Adipose tissue (tissue), 3 donors: ENCODE results near the gene KCNH3. TPM values are rescaled to one million over a fixed set of nuclear protein-coding genes. Genes with fewer than 3 reads are reported as not detected.
A peak's percentile ranks its signal among the peaks of the same experiment; 100 is the strongest.

Experiments
- H3K27ac ChIP-seq: one replicate; pipeline ENCODE4 v1.5.1; 2013; ENCODE audit warnings: low read depth, low read length
- WGBS, 3 donors: extraction: QIAGEN DNeasy Blood & Tissue Kit; methylation state at CpG; one replicate each; pipeline ENCODE4 v1.1.7; 2013; 5-methylcytosine and 5-hydroxymethylcytosine counted together
- polyA plus RNA-seq, 3 donors: library from polyadenylated mRNA; stranded (reverse); fragments of 200-250 nt; gene quantifications; one replicate each; pipeline ENCODE4 v1.2.3, GENCODE V29; 2013
- donor health status: healthy with polysubstance abuse.
- donor health status: Bipolar disorder and iron deficiency.
- donor health status: healthy.

KCNH3 gene
- polyA plus RNA-seq, 3 donors = 0.21 to 1.8 (median 0.32) TPM

DNA sequence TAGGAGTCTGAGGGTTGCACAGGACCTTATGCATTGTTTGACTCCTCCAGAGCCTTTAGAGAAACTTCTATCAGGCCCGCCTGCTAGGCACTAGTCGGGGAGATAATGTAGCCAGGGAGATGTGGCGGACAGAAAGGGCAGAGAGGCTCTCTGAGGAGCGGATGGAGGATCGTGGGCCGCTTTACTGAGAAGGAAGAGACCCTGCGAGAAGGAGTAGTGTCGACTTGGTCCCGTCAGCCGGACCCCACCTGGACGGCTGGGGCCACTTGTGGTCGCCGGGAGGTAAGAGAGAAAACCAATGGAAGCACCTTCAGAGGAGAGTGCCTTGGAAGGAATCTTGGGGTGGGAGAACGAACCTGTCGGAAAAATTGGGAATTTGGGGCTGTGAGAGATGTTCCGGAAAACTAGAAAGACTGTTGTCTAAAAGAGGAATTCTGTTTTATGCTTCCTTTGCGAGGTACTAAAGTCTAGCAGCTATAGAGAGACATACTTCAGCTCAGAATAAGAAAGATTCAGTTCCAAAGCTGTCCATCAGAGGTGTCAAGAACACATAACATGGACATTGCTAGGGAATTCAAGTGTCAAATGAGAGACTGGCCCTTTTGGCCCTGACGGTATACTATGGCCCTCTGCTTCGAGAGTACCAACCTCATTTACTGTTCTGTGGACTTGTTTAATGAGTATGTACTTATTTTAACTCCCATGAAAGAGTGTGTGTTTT, 29.8 kb downstream of the KCNH3 start:
- 2 to 3% (median 3%) methylated on average over 19 of the region's 19 CpGs for WGBS, 3 donors
- H3K27ac ChIP-seq = no peak overlapping the region

DNA sequence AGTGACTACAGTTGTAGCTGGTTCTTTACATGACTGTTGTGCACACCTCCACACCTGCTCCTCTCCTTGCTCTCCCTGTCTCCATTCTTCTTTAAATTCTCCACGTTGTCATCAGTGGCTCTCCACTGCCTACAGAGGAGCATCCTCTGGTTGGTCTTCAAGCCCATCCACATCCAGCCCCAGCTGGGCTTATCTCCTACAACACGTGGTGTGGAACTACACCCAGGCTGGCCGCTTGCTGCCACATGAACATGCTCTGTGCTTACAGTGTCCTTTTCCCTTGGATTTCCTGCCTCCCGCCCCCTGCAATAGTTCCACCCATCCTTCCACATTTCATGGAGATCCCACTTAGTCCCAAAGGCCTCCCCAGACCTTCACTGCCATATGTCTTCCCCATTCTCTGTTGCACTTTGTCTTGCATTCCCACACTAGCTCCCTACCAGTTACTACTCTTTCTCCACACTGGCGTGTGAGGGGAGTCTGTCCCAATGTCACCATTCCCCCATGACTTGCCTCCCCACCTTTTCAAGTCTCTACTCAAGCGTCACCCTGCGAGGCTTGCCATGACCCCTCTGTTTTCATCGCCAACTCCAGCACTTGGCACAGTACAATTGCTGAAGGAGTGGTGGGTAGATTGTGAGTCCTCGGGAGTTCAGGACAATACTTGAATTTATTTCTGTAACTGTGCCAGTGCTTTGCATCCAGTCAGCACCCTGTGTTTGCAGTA, 38.9 kb downstream of the KCNH3 start:
- no peak overlapping the region for H3K27ac ChIP-seq
- WGBS, 3 donors = 74 to 82% (median 79%) methylated on average over 9 of the region's 9 CpGs

DNA sequence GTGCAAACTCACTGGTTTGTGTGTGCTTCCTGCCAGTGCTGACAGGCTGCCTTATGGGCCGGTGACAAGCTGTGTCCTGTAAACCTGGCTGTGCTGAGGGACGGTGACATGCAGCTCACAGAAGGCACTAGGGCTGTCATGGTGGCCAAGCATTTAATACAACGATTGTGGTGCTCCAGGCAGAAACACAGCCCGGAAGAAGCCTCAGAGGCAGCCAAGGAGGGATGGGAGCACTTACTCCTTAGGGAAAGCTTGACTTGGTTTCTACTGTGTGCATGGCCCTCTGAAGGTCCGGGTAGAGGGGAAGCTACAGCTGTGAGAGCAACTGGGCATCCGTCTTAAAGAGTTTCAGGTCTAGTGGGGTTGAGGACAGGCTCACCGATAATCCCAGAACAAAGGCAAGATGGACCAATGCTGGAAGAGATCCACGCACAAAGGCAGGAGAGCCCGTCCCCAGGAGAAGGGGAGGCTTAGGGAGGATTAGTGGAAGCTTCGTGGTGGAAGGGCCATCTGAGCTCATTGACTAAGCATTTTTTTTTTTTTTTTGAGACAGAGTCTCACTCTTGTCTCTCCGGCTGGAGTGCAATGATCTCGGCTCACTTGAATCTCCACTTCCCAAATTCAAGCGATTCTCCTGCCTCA, 39.8 kb downstream of the KCNH3 start:
- no peak overlapping the region for H3K27ac ChIP-seq
- whole genome bisulfite sequencing, 3 donors = 67 to 90% (median 80%) methylated on average over 13 of the region's 13 CpGs

DNA sequence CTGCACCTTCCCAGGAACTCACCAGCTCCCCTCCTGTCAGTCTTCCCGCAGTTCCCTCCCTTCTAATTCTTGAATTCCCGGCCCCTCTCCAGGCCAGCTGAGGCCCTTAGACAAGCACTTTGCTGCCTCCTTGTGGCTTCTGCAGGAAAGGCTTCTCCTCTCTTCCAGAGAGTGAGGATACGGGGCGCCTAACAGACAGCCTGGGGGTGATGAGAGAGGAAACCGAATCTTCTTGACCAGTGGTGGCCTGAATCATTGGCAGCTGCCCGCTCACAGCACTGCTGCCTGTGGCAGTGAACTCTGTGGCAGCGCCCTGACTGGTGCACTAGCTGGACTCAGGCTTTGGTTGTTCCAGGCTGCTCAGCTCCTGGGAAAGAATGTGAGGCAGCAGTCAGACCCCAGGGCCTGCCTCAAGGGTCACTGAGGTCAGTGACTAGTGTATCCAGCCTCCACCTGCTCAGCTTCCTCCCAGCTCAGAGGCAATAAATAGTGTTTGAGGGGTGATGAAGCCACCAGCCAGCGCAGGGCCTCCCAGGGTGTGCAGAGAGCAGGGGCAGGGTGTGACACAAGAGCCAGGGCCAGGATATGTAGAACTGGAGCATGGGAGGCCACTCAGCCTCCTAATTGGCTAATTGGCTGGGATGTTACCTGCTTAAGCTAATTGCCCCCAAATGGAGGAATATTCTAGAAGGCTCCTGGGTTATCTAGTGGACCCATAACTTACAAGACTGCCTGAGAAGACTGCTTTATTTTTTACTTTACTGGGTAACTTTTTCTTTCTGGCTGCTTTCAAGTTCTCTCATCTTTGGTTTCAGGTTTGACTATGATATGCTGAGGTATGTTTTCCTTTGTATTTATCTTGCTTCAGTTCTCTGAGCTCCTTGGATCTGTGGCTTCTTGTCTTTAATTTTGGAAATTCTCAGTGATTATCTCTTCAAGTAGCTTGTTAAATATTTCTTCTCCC, 42.0 kb downstream of the KCNH3 start:
- WGBS, 3 donors = 27 to 39% (median 39%) methylated on average over 8 of the region's 8 CpGs
- no peak overlapping the region for H3K27ac ChIP-seq

DNA sequence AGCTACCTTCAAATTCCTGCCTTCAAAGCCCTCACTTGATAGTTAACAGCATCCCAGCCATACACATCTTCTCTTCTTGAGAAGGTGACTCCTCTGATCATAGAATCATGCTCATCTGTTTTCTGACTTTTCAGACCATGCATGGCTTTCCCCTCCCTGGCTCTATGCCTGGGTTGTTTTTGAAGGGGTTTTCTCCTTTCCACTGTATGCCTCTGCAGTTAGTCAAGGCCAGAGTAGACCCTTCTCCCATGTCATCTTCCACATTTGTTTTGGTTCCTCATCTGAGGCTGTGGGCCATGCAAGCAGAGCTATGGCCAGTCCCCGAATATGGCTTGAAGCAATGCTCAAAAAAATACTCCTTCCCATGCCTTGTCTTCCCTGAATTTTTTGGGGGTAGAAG, 43.4 kb downstream of the KCNH3 start:
- H3K27ac ChIP-seq = no peak overlapping the region
- 57 to 81% (median 81%) methylated on average over 1 of the region's 1 CpG for WGBS, 3 donors

DNA sequence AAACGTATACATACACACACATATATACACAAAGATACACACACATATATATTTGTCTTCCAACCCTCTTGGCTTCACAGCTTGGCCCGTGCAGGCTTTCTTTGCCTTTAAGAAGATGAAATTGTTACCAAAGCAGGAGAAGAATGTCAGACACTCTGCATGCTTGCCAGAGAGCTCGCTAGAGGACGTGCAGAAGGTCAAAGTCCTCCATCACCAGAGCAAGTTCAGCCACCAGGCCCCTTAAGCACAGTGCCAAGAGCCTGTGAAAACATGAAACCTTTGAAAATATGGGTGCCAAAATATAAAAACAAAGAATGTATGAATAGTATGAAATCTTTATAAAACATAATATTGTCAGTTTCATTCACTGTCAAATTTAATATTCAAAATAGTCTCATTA, 44.0 kb downstream of the KCNH3 start:
- H3K27ac ChIP-seq = no peak overlapping the region
- WGBS, 3 donors = 29 to 63% (median 47%) methylated on average over 4 of the region's 4 CpGs

DNA sequence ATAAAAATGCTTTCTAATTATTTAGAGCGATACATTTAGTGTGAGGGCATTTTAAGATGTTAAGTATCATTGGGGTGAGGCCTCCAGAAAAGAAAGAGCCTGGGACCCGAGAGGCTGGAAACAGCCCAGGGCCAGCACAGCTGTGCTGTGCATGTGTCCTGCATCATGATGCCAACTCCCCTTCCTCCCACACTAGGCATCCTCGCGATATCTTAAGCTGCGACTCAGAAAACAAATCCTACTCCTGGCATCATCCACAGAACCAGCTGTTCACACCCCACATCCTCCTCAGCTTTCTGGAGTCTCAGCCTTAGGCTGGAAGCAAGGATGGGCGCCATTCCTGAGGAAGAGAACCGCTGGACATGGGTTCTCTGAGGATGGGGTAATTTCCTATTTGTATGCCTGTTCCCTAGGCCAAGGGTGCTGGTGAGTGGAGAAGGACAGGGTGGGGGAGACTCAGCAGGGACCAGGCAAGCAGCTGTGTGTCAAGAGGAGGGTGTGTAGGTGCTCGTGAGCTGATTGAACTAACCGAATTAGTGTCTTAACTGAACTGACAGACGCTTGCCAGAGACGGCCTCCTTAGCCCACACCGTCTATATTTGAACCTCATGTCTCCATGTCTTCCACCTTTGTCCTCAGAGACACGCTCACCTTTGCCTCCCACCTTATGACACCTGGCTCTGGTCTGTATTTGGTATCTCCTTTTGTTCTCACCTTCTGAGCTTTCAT, 44.7 kb downstream of the KCNH3 start:
- 71 to 80% (median 74%) methylated on average over 13 of the region's 13 CpGs for WGBS, 3 donors
- no peak overlapping the region for H3K27ac ChIP-seq

DNA sequence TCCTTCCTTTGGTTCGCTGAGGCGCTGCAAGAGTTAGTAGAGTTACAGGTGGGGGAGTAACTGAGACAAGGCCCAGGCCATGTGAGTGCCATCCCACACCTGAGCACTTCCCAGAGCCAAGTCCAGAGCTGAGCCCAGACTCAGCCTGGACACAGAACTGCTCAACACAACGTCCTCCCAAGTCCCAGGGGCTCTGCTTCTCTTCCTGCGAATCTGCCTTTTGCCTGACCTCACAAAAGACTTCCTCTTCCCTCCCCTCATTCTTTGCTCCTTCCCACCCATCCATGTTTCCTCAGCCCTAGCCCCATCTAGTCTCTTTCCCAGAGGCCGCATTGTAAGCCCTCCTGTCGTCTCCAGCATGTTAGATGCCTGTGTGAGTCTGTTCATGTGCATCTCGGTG, 45.8 kb downstream of the KCNH3 start:
- 62 to 81% (median 64%) methylated on average over 7 of the region's 7 CpGs for WGBS, 3 donors
- H3K27ac ChIP-seq = no peak overlapping the region

DNA sequence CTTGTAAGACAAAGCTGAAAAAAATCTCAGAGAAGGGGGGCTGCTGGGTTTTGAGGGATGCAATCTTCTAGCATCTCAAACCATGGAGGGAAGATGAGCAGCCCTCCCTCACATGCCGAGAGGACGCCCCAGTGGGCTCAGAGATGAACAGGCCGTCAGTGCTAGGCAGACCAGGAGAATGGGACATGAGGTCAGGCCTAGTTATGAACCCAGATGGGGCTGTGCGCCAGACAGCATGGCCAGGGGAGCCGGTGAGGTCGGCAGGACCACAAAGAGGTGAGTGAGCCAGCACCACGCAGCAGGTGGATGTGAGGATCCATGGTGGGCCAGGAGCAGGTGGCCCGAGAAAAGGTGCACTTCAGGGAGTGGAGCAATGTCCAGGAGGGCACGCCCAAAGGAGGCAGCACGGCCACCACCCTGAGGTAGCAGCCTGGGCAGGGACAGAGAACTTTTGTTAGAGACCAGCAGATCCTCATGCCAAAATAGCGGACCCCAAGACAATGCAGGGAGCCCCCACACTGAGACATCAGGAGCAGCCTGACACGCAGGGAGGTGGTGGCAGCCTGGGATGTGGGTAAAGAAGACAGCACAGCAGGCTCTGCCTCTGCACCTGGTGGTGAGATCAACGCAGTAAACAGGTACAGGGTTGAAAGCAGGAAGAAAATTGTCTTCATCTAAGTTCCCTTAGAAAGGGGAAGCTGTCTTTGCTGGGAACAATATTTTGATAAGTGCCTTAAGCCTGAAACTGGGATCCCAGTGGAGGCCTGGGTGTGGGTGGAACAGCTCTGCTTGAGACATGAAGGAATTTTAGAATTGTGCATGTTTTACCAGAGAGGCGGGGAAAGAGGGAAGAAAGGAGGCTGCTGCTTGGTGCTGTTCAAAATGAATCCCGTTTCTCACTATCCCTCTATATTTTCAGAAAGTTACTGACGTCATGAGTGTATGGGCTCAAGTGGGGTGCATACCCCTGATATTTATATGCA, 46.9 kb downstream of the KCNH3 start:
- no peak overlapping the region for H3K27ac ChIP-seq

DNA sequence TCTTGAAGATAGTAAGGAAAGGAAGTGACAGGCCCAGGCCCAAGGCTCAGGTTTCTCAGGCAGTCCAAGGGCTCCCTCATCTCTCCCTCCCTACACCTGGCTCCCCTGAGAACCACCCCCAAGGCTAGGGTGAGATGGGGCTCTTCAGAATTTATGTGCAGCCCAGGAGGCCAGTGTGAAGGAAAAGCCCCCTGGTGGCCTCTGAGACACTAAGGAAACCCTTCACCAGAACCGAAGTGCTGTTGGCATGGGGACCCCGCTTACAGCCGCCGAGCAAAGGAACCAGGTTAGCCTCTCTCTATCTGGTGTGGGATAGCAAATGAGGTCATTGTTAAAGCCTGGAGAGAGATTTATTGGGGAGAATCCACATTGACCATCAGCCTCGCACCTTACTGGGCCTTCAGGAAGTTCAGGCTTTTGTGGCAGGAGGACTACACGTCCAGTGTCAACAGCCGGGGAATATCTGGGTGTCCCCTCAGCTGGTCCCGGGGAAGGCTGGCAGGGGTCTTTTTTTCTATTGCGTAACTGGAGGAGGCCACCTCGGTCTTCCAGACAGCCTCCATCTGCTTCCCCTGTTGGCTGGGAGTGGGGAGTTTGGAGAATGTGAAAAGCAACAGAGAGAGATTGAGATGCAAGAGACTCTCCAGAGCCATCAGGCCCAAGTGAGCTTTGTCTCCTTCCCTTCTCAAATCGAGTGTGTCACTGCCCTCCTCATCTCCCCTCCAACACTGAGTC, 48.5 kb downstream of the KCNH3 start:
- WGBS, 3 donors = 86 to 91% (median 88%) methylated on average over 11 of the region's 11 CpGs
- peak overlapping the region; percentile 4 for H3K27ac ChIP-seq

More for the DNA sequence above, 46.9 kb downstream of the KCNH3 start:
- 77 to 84% (median 82%) methylated on average over 16 of the region's 16 CpGs for WGBS, 3 donors

DNA sequence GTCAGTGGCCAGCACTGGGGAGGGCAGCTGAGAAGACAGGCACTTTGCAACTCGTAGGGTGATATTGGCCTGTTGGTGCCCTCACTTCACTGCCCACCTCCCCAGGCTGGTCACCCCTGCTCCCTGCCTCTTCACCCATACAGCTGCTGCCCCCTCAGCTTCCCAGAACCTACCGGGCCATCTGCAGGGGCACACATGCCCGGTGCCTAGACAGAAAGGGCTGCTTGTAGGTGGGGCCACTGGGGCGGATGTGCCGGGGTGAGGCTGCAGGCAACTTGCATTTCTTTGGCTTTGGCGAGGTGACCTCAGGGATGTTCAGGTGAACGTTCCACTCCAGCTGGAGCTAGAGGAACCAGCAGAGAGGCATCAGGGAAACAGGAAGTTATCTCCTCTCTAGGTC, 49.5 kb downstream of the KCNH3 start:
- no peak overlapping the region for H3K27ac ChIP-seq
- 83 to 88% (median 85%) methylated on average over 7 of the region's 7 CpGs for WGBS, 3 donors

DNA sequence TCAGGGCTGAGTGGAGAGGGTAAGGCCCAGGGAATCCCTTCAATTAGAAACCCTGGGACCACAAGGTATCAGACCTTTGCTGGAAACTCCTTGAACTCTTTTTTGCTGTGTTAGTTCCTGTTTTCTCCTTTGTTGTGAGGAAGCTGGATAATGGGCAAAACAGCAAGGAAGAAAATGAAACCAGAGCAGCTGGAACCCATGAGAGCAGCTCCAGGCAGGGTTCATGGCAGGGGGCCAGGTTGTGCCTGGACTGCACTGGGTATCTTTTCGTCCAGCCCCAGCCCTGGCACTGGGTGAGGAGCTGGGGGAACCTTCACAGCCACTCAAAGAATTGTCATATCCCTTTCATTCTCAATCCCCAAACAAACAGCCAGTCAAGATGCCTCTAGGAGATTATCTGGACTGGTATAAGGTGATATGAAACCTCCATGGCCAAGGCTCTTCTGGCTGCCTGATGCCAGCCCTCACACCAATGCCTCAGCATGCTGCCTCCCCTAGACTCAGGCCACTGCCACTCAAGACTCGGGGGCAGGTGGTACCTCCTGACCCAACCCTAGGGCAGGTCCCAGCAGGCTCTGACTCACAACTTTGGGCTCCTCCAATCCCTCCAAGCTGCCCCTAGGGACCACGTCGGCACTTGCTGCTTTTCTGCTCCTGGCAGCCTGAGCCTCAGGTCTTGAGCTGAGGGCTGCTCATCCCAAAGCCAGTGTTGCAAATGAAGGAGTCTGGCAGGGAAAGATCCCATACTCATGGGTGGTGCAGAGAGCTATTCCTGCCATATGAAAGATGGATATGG, 50.1 kb downstream of the KCNH3 start:
- 72 to 84% (median 75%) methylated on average over 4 of the region's 4 CpGs for WGBS, 3 donors
- H3K27ac ChIP-seq = no peak overlapping the region

DNA sequence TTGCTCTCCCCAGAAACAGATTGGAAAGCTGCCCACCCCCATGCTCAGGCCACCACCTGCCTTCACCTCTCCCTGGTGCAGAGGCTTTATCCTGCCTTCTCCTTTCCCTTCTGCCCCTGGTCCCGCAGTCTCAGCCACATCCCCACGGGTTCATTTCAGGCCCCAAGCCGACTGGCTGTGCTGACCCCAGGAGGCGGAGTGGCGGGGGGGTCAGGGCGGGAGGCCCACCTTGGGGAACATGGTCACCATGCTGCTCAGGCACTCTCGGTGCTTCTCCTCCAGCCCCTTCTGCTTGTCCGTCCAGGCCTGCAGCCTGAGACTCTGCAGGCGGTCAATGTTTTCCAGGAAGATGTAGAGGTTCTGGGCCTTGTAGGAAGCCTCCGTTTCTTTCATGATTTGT, 59.7 kb downstream of the KCNH3 start:
- H3K27ac ChIP-seq = no peak overlapping the region
- 78 to 88% (median 86%) methylated on average over 10 of the region's 10 CpGs for WGBS, 3 donors

DNA sequence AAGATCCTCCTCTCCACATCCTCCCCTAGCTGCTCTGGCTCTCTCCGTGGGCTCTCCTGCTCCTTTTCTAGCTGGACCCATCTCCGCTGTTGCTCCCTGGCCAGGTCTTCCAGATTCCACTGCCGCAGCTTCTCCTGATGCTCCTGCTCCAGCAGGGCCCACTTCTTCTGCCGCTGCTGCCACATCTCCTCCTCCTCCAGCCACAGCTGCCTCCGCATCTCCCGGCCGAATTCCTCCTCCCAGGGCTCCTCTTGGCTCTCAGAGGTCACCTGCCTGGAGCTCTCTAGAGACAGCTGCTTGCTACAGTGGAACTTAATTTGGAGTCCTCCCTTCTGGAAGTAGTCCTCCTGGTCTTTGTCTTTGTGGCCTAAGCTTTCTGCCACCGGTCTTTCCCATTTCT, 61.1 kb downstream of the KCNH3 start:
- no peak overlapping the region for H3K27ac ChIP-seq
- 94 to 95% (median 94%) methylated on average over 8 of the region's 8 CpGs for WGBS, 3 donors

DNA sequence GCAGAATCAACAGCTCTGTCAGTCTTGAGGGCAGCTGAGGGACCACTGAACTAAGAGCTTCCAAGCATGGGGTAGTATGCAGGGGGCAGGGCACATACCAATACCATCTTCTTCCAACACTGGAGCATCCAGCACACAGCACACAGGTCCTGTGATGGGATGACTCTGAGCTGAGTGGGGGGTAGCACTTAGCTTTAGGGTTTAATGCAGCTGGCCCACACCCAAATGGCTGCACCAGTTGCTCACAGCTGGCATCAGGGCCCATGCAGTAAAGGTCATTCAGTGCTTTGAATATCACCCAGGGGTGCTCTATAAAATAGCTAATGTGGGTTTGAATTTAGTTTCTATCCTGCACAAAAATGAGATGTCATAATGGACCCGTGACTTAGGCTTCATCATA, 64.9 kb downstream of the KCNH3 start:
- no peak overlapping the region for H3K27ac ChIP-seq
- 78 to 86% (median 78%) methylated on average over 1 of the region's 1 CpG for WGBS, 3 donors
